MCF 10A (cell line): Measurements from ENCODE around the gene PKDCC. TPM values are rescaled to one million over a fixed set of nuclear protein-coding genes. Genes with fewer than 3 reads are reported as not detected.
A peak's percentile ranks its signal among the peaks of the same experiment; 100 is the strongest.

ENCODE experiments used
- BruUV-seq: library from RNA; stranded (reverse); fragments of 400-500 nt; replicated peaks from 2 replicates; lab custom pipeline; 2021; lab: Mats Ljungman, UMichigan
- CTCF ChIA-PET: fragments of 300-600 bp; sonication (Branson Sonifier 250); formaldehyde crosslinking; extraction: SDS; loops from one replicate; lab custom pipeline; 2021; ENCODE audit warnings: antibody characterized with exemption, inconsistent platforms; lab: Yijun Ruan, JAX
- POLR2A ChIA-PET: fragments of 300-600, 350-650 bp; sonication (Branson Sonifier 250); formaldehyde crosslinking; extraction: SDS; loops from one replicate; lab custom pipeline; 2020; ENCODE audit warnings: antibody characterized with exemption, inconsistent platforms; lab: Yijun Ruan, JAX
- DNase-seq: peaks from one replicate; pipeline ENCODE4 v3.0.0-alpha.2; 2018; ENCODE audit not compliant: unreplicated experiment
- H3K27ac Mint-ChIP-seq: one replicate; pipeline ENCODE4 v1.8.0; 2022; ENCODE audit warnings: mild to moderate bottlenecking, low read depth, mixed read lengths; ENCODE audit not compliant: unreplicated experiment
- H3K27me3 Mint-ChIP-seq: one replicate; pipeline ENCODE4 v1.8.0; 2022; ENCODE audit warnings: mixed read lengths; ENCODE audit not compliant: insufficient read depth, unreplicated experiment
- H3K36me3 Mint-ChIP-seq: one replicate; pipeline ENCODE4 v1.8.0; 2022; ENCODE audit warnings: mild to moderate bottlenecking, moderate library complexity, mixed read lengths; ENCODE audit not compliant: insufficient read depth, unreplicated experiment
- H3K4me1 Mint-ChIP-seq: one replicate; pipeline ENCODE4 v1.8.0; 2022; ENCODE audit warnings: mixed read lengths; ENCODE audit not compliant: insufficient read depth, unreplicated experiment
- H3K4me3 Mint-ChIP-seq: one replicate; pipeline ENCODE4 v1.8.0; 2022; ENCODE audit warnings: mild to moderate bottlenecking, moderate library complexity, mixed read lengths; ENCODE audit not compliant: unreplicated experiment
- H3K9me3 Mint-ChIP-seq: one replicate; pipeline ENCODE4 v1.8.0; 2022; ENCODE audit warnings: mixed read lengths; ENCODE audit not compliant: unreplicated experiment
- CTCF ChIP-seq: fragments of 200-600 bp; IDR thresholded peaks from one replicate; pipeline ENCODE4 v1.8.0; 2022; ENCODE audit warnings: antibody characterized with exemption, mild to moderate bottlenecking; ENCODE audit not compliant: unreplicated experiment
- intact Hi-C: fragments of 100-400 bp; cut with micrococcal nuclease; formaldehyde crosslinking; loops from 2 replicates; pipeline ENCODE4 v1.14.1; 2022
- total RNA-seq: library from RNA; stranded (reverse); gene quantifications from 2 replicates; pipeline ENCODE4 v1.2.3, GENCODE V29; 2022

The PKDCC gene
- total RNA-seq, 1 experiment from 2014 or later: 0.49 TPM

GRCh38 chr2:42071791-42072190 is 24.0 kb downstream of the PKDCC start:
- H3K27ac Mint-ChIP-seq: no peak overlapping the region
- H3K4me3 Mint-ChIP-seq: no peak overlapping the region
- H3K36me3 Mint-ChIP-seq: peaks cover 6% of the 10 kb centered on the region
- POLR2A ChIA-PET: no interaction called here
- no peaks in the 10 kb centered on the region for H3K9me3 Mint-ChIP-seq
- no TSS peak for BruUV-seq
- H3K27me3 Mint-ChIP-seq: peaks cover 42% of the 10 kb centered on the region
- CTCF ChIA-PET: interaction anchor here (1.0 to 6.0 kb wide), 7 partner anchors 14 to 219 kb away, joined by 3 to 51 read pairs (median 5); no protein-coding TSS in a partner anchor
- intact Hi-C loops: no loop called here
- H3K4me1 Mint-ChIP-seq: peaks cover 12% of the 10 kb centered on the region
- DNase-seq: no peak
- no peak for TF ChIP-seq CTCF

- intact Hi-C loops: no loop called here
- Mint-ChIP-seq H3K27me3 (peaks cover 49% of the 10 kb centered on the region), H3K4me1 (peaks cover 12% of the 10 kb centered on the region), H3K4me3 (no peak overlapping the region), H3K9me3 (no peaks in the 10 kb centered on the region), H3K36me3 (peaks cover under 1% of the 10 kb centered on the region), H3K27ac (no peak overlapping the region)
- BruUV-seq: no TSS peak
- POLR2A ChIA-PET: no interaction called here
- DNase-seq: peak; percentile 54
- no peak for TF ChIP-seq CTCF
- CTCF ChIA-PET: interaction anchor here (0.6 to 6.0 kb wide), 12 partner anchors 13 to 260 kb away, joined by 3 to 51 read pairs (median 4); no protein-coding TSS in a partner anchor
These were observed 24.7 kb downstream of the PKDCC start for GRCh38 chr2:42072349-42073118.

GRCh38 chr2:42073739-42074503 is 26.1 kb downstream of the PKDCC start:
- H3K27ac Mint-ChIP-seq: no peak overlapping the region
- intact Hi-C loops: no loop called here
- H3K36me3 Mint-ChIP-seq: no peaks in the 10 kb centered on the region
- H3K4me3 Mint-ChIP-seq: no peak overlapping the region
- H3K27me3 Mint-ChIP-seq: peaks cover 49% of the 10 kb centered on the region
- no peaks in the 10 kb centered on the region for H3K9me3 Mint-ChIP-seq
- ChIA-PET POLR2A (no interaction called here), CTCF (interaction anchor here (0.6 to 2.6 kb wide), 4 partner anchors 17 to 233 kb away, joined by 3 to 9 read pairs (median 6); no protein-coding TSS in a partner anchor)
- no TSS peak for BruUV-seq
- H3K4me1 Mint-ChIP-seq: peaks cover 12% of the 10 kb centered on the region
- no peak for DNase-seq
- TF ChIP-seq CTCF: no peak

- Mint-ChIP-seq H3K4me1 (peaks cover 12% of the 10 kb centered on the region), H3K27me3 (peaks cover 49% of the 10 kb centered on the region), H3K27ac (no peak overlapping the region), H3K9me3 (no peaks in the 10 kb centered on the region), H3K4me3 (no peak overlapping the region), H3K36me3 (no peaks in the 10 kb centered on the region)
- no peak for DNase-seq
- intact Hi-C loops: no loop called here
- CTCF ChIA-PET: interaction anchor here (0.5 to 2.6 kb wide), 7 partner anchors 9 to 238 kb away, joined by 3 to 9 read pairs (median 5); no protein-coding TSS in a partner anchor
- no TSS peak for BruUV-seq
- POLR2A ChIA-PET: no interaction called here
- no peak for TF ChIP-seq CTCF
These were observed 26.8 kb downstream of the PKDCC start for GRCh38 chr2:42074661-42075060.
